HEK293 (cell line): ENCODE results near the gene NUCB1.

Experiments
- TCF7L2 ChIP-seq: IDR thresholded peaks from 2 replicates; pipeline ENCODE4 v1.6.1; 2011; ENCODE audit warnings: low read depth, mild to moderate bottlenecking, inconsistent platforms, low read length, moderate library complexity, borderline replicate concordance
- TF ChIP-seq, protein P1 (sequence below): fragments of 450-650 bp; formaldehyde crosslinking; IDR thresholded peaks from 2 replicates; pipeline ENCODE4 v1.5.1; 2016; ENCODE audit warnings: missing biosample characterization, missing genetic modification characterization
- TF ChIP-seq, protein P2 (sequence below): fragments of 450-650 bp; formaldehyde crosslinking; IDR thresholded peaks from 2 replicates; pipeline ENCODE4 v1.5.1; 2016; ENCODE audit warnings: missing biosample characterization, missing genetic modification characterization

DNA sequence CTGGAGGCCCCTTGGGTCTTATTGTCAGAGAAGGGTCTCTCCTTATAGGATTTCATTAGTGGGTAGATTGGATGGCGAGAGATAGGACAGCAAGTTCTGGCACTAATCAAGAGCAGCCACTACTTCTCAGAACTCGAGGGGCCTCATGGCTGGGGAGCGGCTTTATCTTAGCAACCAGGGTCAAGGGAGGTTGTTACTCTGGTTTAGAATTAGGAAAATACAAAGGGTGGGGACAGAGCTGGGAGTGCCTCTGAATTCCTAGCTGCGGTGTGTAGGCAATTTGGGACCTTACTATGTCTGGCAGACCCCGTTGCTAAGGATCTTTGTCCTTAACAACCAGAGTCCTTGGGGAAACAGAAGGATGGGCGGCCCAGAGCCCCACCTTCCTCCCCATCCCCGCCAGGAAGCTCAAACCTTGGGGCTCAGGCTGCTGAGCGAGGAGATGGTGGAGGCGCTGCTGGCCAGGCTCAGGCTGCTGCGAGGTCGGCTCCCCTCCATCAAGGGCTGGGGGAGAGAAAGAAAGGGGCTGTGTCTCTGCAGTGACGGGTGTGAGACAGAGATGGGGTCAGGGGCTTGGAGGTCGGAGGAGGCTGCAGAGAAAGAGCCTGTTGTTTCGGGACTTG lies 32.9 kb upstream of the NUCB1 start:
- TF ChIP-seq, protein P1, sequence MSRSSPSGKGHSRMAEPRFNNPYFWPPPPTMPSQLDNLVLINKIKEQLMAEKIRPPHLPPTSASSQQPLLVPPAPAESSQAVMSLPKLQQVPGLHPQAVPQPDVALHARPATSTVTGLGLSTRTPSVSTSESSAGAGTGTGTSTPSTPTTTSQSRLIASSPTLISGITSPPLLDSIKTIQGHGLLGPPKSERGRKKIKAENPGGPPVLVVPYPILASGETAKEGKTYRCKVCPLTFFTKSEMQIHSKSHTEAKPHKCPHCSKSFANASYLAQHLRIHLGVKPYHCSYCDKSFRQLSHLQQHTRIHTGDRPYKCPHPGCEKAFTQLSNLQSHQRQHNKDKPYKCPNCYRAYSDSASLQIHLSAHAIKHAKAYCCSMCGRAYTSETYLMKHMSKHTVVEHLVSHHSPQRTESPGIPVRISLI (tag by site-specific recombination): no peak
- TF ChIP-seq, protein P2, sequence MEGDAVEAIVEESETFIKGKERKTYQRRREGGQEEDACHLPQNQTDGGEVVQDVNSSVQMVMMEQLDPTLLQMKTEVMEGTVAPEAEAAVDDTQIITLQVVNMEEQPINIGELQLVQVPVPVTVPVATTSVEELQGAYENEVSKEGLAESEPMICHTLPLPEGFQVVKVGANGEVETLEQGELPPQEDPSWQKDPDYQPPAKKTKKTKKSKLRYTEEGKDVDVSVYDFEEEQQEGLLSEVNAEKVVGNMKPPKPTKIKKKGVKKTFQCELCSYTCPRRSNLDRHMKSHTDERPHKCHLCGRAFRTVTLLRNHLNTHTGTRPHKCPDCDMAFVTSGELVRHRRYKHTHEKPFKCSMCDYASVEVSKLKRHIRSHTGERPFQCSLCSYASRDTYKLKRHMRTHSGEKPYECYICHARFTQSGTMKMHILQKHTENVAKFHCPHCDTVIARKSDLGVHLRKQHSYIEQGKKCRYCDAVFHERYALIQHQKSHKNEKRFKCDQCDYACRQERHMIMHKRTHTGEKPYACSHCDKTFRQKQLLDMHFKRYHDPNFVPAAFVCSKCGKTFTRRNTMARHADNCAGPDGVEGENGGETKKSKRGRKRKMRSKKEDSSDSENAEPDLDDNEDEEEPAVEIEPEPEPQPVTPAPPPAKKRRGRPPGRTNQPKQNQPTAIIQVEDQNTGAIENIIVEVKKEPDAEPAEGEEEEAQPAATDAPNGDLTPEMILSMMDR (tag by site-specific recombination): no peak
- TF ChIP-seq TCF7L2: no peak
